ENCODE data around the gene TUBGCP2.
"Not testable (repeated sequence)": the region's sequence is repeated elsewhere in the genome, so short reads cannot be mapped to it uniquely, and the experiment has no call there.

The TUBGCP2 gene

GRCh38 chr10:133235932-133236331 lies 72.7 kb downstream of the TUBGCP2 start:
- Histone ChIP-seq H3K36me3 (ENCODE audit: insufficient read depth, low read length) (no peaks in the 10 kb centered on the region), H3K27ac (ENCODE audit: low read depth, low read length) (no peak overlapping the region), H3K4me3 (ENCODE audit: low read depth in 1 of 2, low read length in 2 of 2) (no peak overlapping the region), H3K4me1 (ENCODE audit: insufficient read depth, low read length) (no peaks in the 10 kb centered on the region), H3K9me3 (ENCODE audit: low read length) (no peaks in the 10 kb centered on the region), H3K27me3 (ENCODE audit: control insufficient read depth in 1 of 2, insufficient read depth in 2 of 2, low read length in 2 of 2) (peaks cover 0 to 67% of the 10 kb centered on the region in 2 donors), H3K9ac (ENCODE audit: low read length) (no peak overlapping the region)

GRCh38 chr10:133235265-133235855 lies 73.3 kb downstream of the TUBGCP2 start:
- Histone ChIP-seq H3K4me3 (ENCODE audit: low read depth in 1 of 2, low read length in 2 of 2) (no peak overlapping the region), H3K4me1 (ENCODE audit: insufficient read depth, low read length) (no peaks in the 10 kb centered on the region), H3K27ac (ENCODE audit: low read depth, low read length) (no peak overlapping the region), H3K9ac (ENCODE audit: low read length) (no peak overlapping the region), H3K9me3 (ENCODE audit: low read length) (no peaks in the 10 kb centered on the region), H3K36me3 (ENCODE audit: insufficient read depth, low read length) (no peaks in the 10 kb centered on the region), H3K27me3 (ENCODE audit: control insufficient read depth in 1 of 2, insufficient read depth in 2 of 2, low read length in 2 of 2) (peaks cover 0 to 67% of the 10 kb centered on the region in 2 donors)

- not testable (repeated sequence) for H3K4me3 ChIP-seq (ENCODE audit: low read depth in 1 of 2, low read length in 2 of 2)
- H3K27me3 ChIP-seq (ENCODE audit: control insufficient read depth in 1 of 2, insufficient read depth in 2 of 2, low read length in 2 of 2), result peaks cover 0 to 63% of the 10 kb centered on the region in 2 donors
Observed at GRCh38 chr10:133234796-133235195, 73.9 kb downstream of the TUBGCP2 start.

GRCh38 chr10:133231946-133232574 lies 76.6 kb downstream of the TUBGCP2 start:
- H3K36me3 ChIP-seq (ENCODE audit: insufficient read depth, low read length), result no peaks in the 10 kb centered on the region
- no peak overlapping the region for H3K4me3 ChIP-seq (ENCODE audit: low read depth in 1 of 2, low read length in 2 of 2)
- H3K9ac ChIP-seq (ENCODE audit: low read length), result no peak overlapping the region
- H3K4me1 ChIP-seq (ENCODE audit: insufficient read depth, low read length), result no peaks in the 10 kb centered on the region
- H3K27me3 ChIP-seq (ENCODE audit: control insufficient read depth in 1 of 2, insufficient read depth in 2 of 2, low read length in 2 of 2), result peaks cover 0 to 50% of the 10 kb centered on the region in 2 donors
- no peaks in the 10 kb centered on the region for H3K9me3 ChIP-seq (ENCODE audit: low read length)
- no peak overlapping the region for H3K27ac ChIP-seq (ENCODE audit: low read depth, low read length)

More at GRCh38 chr10:133234796-133235195, 73.9 kb downstream of the TUBGCP2 start:
- H3K36me3 ChIP-seq (ENCODE audit: insufficient read depth, low read length); H3K9ac ChIP-seq (ENCODE audit: low read length); H3K27ac ChIP-seq (ENCODE audit: low read depth, low read length); H3K4me1 ChIP-seq (ENCODE audit: insufficient read depth, low read length); H3K9me3 ChIP-seq (ENCODE audit: low read length): not testable (repeated sequence)

DNA sequence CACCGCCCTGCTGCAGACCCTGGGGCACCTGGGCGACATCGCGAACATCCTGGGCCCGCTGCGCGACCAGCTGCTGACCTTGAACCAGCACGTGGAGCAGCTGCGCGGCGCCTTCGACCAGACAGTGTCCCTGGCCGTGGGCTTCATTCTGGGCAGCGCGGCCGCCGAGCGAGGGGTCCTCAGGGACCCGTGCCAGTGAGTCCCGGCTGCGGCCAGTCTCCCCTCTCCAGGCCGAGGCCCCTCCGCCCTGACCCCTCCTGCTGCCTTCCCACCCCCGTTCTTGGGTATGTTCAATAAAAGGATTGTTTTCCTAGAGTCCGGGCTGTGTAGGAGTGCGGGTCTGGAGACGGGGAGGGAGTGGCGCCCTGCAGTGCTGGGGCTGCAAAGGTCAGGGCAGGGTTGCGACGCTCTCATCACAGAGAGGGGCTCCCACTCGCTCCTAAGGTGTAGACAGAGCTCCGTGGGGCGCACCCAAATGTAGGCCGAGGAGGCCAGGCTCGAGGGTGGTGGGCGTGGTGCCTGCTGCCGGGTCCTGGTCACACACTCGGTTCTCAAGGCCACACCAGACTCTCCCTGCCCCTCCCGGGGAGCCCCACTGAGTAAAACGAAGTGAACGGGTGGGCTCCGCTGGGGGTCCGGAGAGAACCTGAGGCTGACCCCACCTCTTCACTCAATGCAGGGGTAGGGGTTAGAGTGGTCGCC lies 77.3 kb downstream of the TUBGCP2 start:
- Histone ChIP-seq H3K36me3 (ENCODE audit: insufficient read depth, low read length) (no peaks in the 10 kb centered on the region), H3K9me3 (ENCODE audit: low read length) (no peaks in the 10 kb centered on the region), H3K4me1 (ENCODE audit: insufficient read depth, low read length) (no peaks in the 10 kb centered on the region), H3K27ac (ENCODE audit: low read depth, low read length) (no peak overlapping the region), H3K27me3 (ENCODE audit: control insufficient read depth in 1 of 2, insufficient read depth in 2 of 2, low read length in 2 of 2) (peaks cover 0 to 47% of the 10 kb centered on the region in 2 donors), H3K4me3 (ENCODE audit: low read depth in 1 of 2, low read length in 2 of 2) (no peak overlapping the region), H3K9ac (ENCODE audit: low read length) (no peak overlapping the region)

- Histone ChIP-seq H3K36me3 (ENCODE audit: insufficient read depth, low read length) (no peaks in the 10 kb centered on the region), H3K4me3 (ENCODE audit: low read depth in 1 of 2, low read length in 2 of 2) (no peak overlapping the region), H3K9me3 (ENCODE audit: low read length) (no peaks in the 10 kb centered on the region), H3K9ac (ENCODE audit: low read length) (no peak overlapping the region), H3K27me3 (ENCODE audit: control insufficient read depth in 1 of 2, insufficient read depth in 2 of 2, low read length in 2 of 2) (peaks cover 0 to 41% of the 10 kb centered on the region in 2 donors), H3K4me1 (ENCODE audit: insufficient read depth, low read length) (no peaks in the 10 kb centered on the region), H3K27ac (ENCODE audit: low read depth, low read length) (no peak overlapping the region)
Observed at GRCh38 chr10:133230387-133231195, 78.1 kb downstream of the TUBGCP2 start.

DNA sequence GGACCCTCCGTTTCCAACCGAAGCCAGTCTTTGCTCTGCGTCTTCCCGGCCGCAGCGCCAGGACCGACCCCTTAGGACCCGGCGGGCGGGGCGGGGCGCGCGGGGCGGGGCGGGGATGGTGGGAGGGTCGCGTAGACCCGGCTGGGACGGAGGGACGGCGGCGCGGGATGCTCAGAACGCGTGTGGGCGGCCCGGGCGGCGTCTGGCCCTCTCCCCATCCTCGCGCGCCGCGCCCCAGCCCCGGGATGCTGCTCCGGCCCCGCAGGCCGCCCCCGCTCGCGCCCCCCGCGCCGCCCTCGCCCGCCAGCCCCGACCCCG lies 78.7 kb downstream of the TUBGCP2 start, which contains the start of gene UTF1:
UTF1 (plus strand) TSS at position 174 of the 318 bp plus-strand sequence; CDS start at position 246, 72 bp downstream.
- H3K4me3 ChIP-seq (ENCODE audit: low read depth in 1 of 2, low read length in 2 of 2), result no peak within 1 kb of the TSS
- H3K27me3 ChIP-seq (ENCODE audit: control insufficient read depth in 1 of 2, insufficient read depth in 2 of 2, low read length in 2 of 2), result peaks cover 0 to 38% of the 10 kb centered on the region in 2 donors
- no peak within 1 kb of the TSS for H3K27ac ChIP-seq (ENCODE audit: low read depth, low read length)
- H3K4me1 ChIP-seq (ENCODE audit: insufficient read depth, low read length), result no peaks in the 10 kb centered on the region
- H3K36me3 ChIP-seq (ENCODE audit: insufficient read depth, low read length), result no peaks in the 10 kb centered on the region
- no peaks in the 10 kb centered on the region for H3K9me3 ChIP-seq (ENCODE audit: low read length)
- H3K9ac ChIP-seq (ENCODE audit: low read length), result no peak within 1 kb of the TSS

DNA sequence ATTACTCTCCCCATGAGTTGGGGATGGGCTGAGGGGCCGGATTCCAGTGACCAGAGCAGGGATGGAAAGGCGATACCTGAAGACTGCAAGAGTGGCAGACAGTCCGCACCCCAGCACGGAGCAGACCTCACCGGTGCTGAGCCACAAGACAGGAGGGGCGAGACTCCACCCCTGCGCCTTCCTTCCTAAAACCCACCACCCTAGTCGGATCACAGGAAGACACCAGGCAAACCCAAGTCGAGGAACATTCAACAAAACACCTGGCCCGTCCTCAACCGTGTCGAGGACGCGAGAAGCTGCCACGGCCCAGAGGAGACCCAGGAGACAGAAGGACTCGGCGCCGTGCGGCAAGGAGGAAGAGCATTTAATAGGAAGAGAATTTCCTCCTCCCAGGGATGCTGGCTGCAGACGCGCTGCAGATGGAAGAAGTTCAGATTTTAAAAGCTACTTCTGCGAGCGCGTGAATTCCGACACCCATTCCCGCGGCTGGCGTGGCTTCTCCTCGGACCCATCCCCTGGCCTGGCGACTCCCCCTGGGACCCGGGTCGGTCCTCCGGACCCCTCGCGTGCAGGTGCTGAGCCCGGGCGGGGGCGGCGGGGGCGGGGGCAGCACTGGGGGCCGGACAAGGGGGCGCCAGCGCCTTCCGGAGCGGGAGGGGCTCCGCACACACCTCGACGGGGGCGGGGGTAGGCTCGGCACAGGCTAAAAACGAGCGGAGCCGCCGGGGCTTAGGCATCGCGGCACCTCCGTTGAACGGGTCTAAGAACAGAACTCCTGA lies 79.2 kb downstream of the TUBGCP2 start:
- no peak overlapping the region for H3K4me3 ChIP-seq (ENCODE audit: low read depth in 1 of 2, low read length in 2 of 2)
- H3K27me3 ChIP-seq (ENCODE audit: control insufficient read depth in 1 of 2, insufficient read depth in 2 of 2, low read length in 2 of 2), result peaks cover 0 to 37% of the 10 kb centered on the region in 2 donors
- H3K4me1 ChIP-seq (ENCODE audit: insufficient read depth, low read length), result no peaks in the 10 kb centered on the region
- no peaks in the 10 kb centered on the region for H3K9me3 ChIP-seq (ENCODE audit: low read length)
- H3K36me3 ChIP-seq (ENCODE audit: insufficient read depth, low read length), result no peaks in the 10 kb centered on the region
- H3K9ac ChIP-seq (ENCODE audit: low read length), result no peak overlapping the region
- no peak overlapping the region for H3K27ac ChIP-seq (ENCODE audit: low read depth, low read length)
